ENCODE measurements around the gene VPREB3.

The VPREB3 gene

GRCh38 chr22:23754220-23754919, at the start of gene VPREB3:
VPREB3 (minus strand) TSS chr22:23754425; CDS start chr22:23754363, 62 bp downstream.
- DNase-seq (ENCODE audit: low read depth in 2 of 2), result no peak

GRCh38 chr22:23803001-23803819, 49.0 kb upstream of the VPREB3 start:
- DNase-seq (ENCODE audit: low read depth in 2 of 2), result no peak

GRCh38 chr22:23801886-23802377, 47.7 kb upstream of the VPREB3 start:
- no peak for DNase-seq (ENCODE audit: low read depth in 2 of 2)

- no peak for DNase-seq (ENCODE audit: low read depth in 2 of 2)
Measured at GRCh38 chr22:23801238-23801821, 47.1 kb upstream of the VPREB3 start.

GRCh38 chr22:23800297-23801237, 46.3 kb upstream of the VPREB3 start:
- no peak for DNase-seq (ENCODE audit: low read depth in 2 of 2)

- no peak for DNase-seq (ENCODE audit: low read depth in 2 of 2)
Measured at GRCh38 chr22:23796461-23796860, 42.2 kb upstream of the VPREB3 start.

GRCh38 chr22:23793326-23793725, 39.1 kb upstream of the VPREB3 start:
- DNase-seq (ENCODE audit: low read depth in 2 of 2), result no peak

GRCh38 chr22:23791738-23792645, 37.8 kb upstream of the VPREB3 start:
- DNase-seq (ENCODE audit: low read depth in 2 of 2), result no peak

GRCh38 chr22:23790819-23791737, 36.9 kb upstream of the VPREB3 start:
- no peak for DNase-seq (ENCODE audit: low read depth in 2 of 2)

GRCh38 chr22:23789638-23790037, 35.4 kb upstream of the VPREB3 start:
- no peak for DNase-seq (ENCODE audit: low read depth in 2 of 2)

GRCh38 chr22:23789121-23789520, 34.9 kb upstream of the VPREB3 start:
- no peak for DNase-seq (ENCODE audit: low read depth in 2 of 2)

- DNase-seq (ENCODE audit: low read depth in 2 of 2), result no peak
Measured at GRCh38 chr22:23787910-23788309, 33.7 kb upstream of the VPREB3 start.

GRCh38 chr22:23787600-23787896, 33.3 kb upstream of the VPREB3 start:
- no peak for DNase-seq (ENCODE audit: low read depth in 2 of 2)

- DNase-seq (ENCODE audit: low read depth in 2 of 2), result peak; percentile 81 to 85
Measured at GRCh38 chr22:23786752-23787599, 32.8 kb upstream of the VPREB3 start, which contains the start of gene SMARCB1. SMARCB1 (plus strand) TSS chr22:23786966; CDS start chr22:23787170, 204 bp downstream.

- no peak for DNase-seq (ENCODE audit: low read depth in 2 of 2)
Measured at GRCh38 chr22:23786261-23786710, 32.1 kb upstream of the VPREB3 start.

- no peak for DNase-seq (ENCODE audit: low read depth in 2 of 2)
Measured at GRCh38 chr22:23784215-23784732, 30.0 kb upstream of the VPREB3 start.

GRCh38 chr22:23783265-23784150, 29.3 kb upstream of the VPREB3 start:
- no peak for DNase-seq (ENCODE audit: low read depth in 2 of 2)
